MM.1S (cell line): ENCODE data around the gene DRD1.

Experiments
- CTCF ChIP-seq: fragments of 300-600 bp; sonication (generic); IDR thresholded peaks from 2 replicates; pipeline ENCODE4 v1.5.1; 2016; ENCODE audit warnings: antibody characterized with exemption, low read length, mixed read lengths
- EZH2 ChIP-seq: fragments of 300-600 bp; sonication (generic); optimal IDR thresholded peaks from 2 replicates; pipeline ENCODE3; 2017; ENCODE audit warnings: low read depth, mild to moderate bottlenecking, antibody characterized with exemption, low read length, mixed read lengths
- EZH2phosphoT487 ChIP-seq: fragments of 300-600 bp; sonication (generic); IDR thresholded peaks from 2 replicates; pipeline ENCODE4 v1.6.1; 2018; ENCODE audit warnings: antibody characterized with exemption, low read length

- TF ChIP-seq CTCF: no peak
- TF ChIP-seq EZH2: no peak
- TF ChIP-seq EZH2phosphoT487: no peak
Observed at GRCh38 chr5:175447571-175447970, 3.6 kb upstream of the DRD1 start.
